Lung microvascular endothelial cell (primary cell): ENCODE results near the gene NPAS1. TPM values are rescaled to one million over a fixed set of nuclear protein-coding genes. Genes with fewer than 3 reads are reported as not detected.
"Not testable (repeated sequence)": the region's sequence is repeated elsewhere in the genome, so short reads cannot be mapped to it uniquely, and the experiment has no call there.

Source experiments
- DNase-seq, 2 donors: peaks; one replicate each; pipeline versions ENCODE4 v3.0.0 to v3.0.0-alpha.2; 2010; ENCODE audit warnings: low read depth in 2 of 2
- total RNA-seq: library from RNA; depleted of rRNA; stranded (reverse); fragments of >200 nt; gene quantifications from 2 replicates; pipeline ENCODE4 v1.2.1, GENCODE V29; 2014

NPAS1 gene
- total RNA-seq, 1 donor from 2014 or later: not detected

GRCh38 chr19:47075179-47075810 is 55.7 kb downstream of the NPAS1 start:
- DNase-seq: no peak

- peak in 1 of 2 donors; percentile 14 for DNase-seq
These were observed 56.3 kb downstream of the NPAS1 start for GRCh38 chr19:47075941-47076340.

GRCh38 chr19:47078351-47078750 is 58.7 kb downstream of the NPAS1 start:
- not testable (repeated sequence) for DNase-seq

- DNase-seq: no peak
These were observed 61.5 kb downstream of the NPAS1 start for GRCh38 chr19:47081095-47081494.

- no peak for DNase-seq
These were observed 62.9 kb downstream of the NPAS1 start for GRCh38 chr19:47082493-47082892.

GRCh38 chr19:47084879-47085439 is 65.3 kb downstream of the NPAS1 start:
- no peak for DNase-seq

GRCh38 chr19:47086280-47086679 is 66.6 kb downstream of the NPAS1 start:
- no peak for DNase-seq

GRCh38 chr19:47089767-47090350 is 70.2 kb downstream of the NPAS1 start:
- DNase-seq: no peak

GRCh38 chr19:47093254-47093653 is 73.6 kb downstream of the NPAS1 start:
- no peak for DNase-seq

- no peak for DNase-seq
These were observed 74.2 kb downstream of the NPAS1 start for GRCh38 chr19:47093841-47094240.

GRCh38 chr19:47094557-47095475 is 75.2 kb downstream of the NPAS1 start:
- DNase-seq: no peak

Other genes starting within 250 kb of the NPAS1 start
- 19.0 and 34.9 TPM in 2 replicates for gene SLC1A5, start 231.2 kb upstream of the NPAS1 start, total RNA-seq
- gene AP2S1, start 169.0 kb upstream of the NPAS1 start, total RNA-seq: 108 and 173 TPM in 2 replicates
- gene ARHGAP35, start 158.8 kb upstream of the NPAS1 start, total RNA-seq: 15.3 and 16.5 TPM in 2 replicates
- gene TMEM160, start 28.8 kb downstream of the NPAS1 start, total RNA-seq: 29.0 and 29.6 TPM in 2 replicates
- gene ZC3H4, start 93.9 kb downstream of the NPAS1 start, total RNA-seq: 7.2 and 9.5 TPM in 2 replicates
- 96.8 and 131 TPM in 2 replicates for gene SAE1, start 111.0 kb downstream of the NPAS1 start, total RNA-seq
- gene BBC3, start 211.4 kb downstream of the NPAS1 start, total RNA-seq: 16.5 and 21.4 TPM in 2 replicates
- gene CCDC9, start 236.7 kb downstream of the NPAS1 start, total RNA-seq: 3.3 and 4.6 TPM in 2 replicates